ENCODE data around the gene MPHOSPH10. TPM values are rescaled to one million over a fixed set of nuclear protein-coding genes. Genes with fewer than 3 reads are reported as not detected.
A peak's percentile ranks its signal among the peaks of the same experiment; 100 is the strongest.

The MPHOSPH10 gene
- total RNA-seq, 1 donor from 2014 or later: 61.4 TPM

DNA sequence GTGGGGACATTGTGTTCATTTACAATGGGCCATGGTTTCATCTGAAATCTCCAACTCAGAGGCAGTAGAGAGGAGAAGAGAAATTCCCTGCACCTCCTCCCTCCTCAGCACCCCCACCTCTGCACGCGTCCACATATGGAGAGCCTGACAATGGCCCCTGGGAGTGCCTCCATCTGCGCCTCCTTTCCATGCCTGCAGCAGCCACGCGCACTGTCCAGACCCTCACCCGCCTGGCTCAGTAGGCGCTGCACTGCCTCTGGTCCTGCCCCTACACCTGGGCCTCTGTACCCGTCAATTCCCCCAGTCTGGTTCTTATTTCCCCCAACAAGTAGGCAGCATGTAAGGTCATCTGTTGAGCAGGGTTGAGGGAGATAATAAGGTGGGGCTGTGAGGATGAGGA, 23.8 kb downstream of the MPHOSPH10 start:
- H3K27ac Mint-ChIP-seq (ENCODE audit: unreplicated experiment): peak overlapping the region; percentile 97
- H3K4me1 Mint-ChIP-seq (ENCODE audit: low read depth, unreplicated experiment): peaks cover 54% of the 10 kb centered on the region
- H3K4me3 Mint-ChIP-seq (ENCODE audit: unreplicated experiment): peak overlapping the region; percentile 55
- peaks cover 18% of the 10 kb centered on the region for H3K27me3 Mint-ChIP-seq (ENCODE audit: unreplicated experiment)
- peaks cover 27% of the 10 kb centered on the region for H3K9me3 Mint-ChIP-seq (ENCODE audit: unreplicated experiment)
- H3K36me3 Mint-ChIP-seq (ENCODE audit: unreplicated experiment): no peaks in the 10 kb centered on the region
- TF ChIP-seq, protein P1, sequence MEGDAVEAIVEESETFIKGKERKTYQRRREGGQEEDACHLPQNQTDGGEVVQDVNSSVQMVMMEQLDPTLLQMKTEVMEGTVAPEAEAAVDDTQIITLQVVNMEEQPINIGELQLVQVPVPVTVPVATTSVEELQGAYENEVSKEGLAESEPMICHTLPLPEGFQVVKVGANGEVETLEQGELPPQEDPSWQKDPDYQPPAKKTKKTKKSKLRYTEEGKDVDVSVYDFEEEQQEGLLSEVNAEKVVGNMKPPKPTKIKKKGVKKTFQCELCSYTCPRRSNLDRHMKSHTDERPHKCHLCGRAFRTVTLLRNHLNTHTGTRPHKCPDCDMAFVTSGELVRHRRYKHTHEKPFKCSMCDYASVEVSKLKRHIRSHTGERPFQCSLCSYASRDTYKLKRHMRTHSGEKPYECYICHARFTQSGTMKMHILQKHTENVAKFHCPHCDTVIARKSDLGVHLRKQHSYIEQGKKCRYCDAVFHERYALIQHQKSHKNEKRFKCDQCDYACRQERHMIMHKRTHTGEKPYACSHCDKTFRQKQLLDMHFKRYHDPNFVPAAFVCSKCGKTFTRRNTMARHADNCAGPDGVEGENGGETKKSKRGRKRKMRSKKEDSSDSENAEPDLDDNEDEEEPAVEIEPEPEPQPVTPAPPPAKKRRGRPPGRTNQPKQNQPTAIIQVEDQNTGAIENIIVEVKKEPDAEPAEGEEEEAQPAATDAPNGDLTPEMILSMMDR (IDR thresholded peaks at IDR 0.05; ENCODE audit: partially characterized antibody, unreplicated experiment): no peak
- DNase-seq: peak; percentile 41

DNA sequence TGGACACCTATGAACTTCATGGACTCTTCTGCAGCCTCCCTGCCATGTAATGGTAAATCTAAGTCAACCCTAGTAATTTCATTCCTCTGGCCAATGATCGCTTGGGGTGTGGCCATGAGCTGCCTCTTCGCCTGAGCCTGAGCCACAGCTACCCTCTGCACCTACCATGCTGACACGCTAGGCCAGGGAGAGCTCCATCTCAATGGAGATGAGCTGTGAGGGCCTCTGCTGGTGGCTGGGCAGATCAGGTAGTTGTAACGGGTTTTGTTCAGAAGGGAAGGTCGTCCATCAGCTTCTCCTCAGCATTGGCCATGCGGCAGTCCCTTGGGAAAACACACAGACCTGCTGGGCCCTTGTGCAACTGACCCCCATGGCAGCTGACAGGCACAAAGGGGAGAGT, 24.4 kb downstream of the MPHOSPH10 start:
- DNase-seq: peak; percentile 28
- no peaks in the 10 kb centered on the region for H3K36me3 Mint-ChIP-seq (ENCODE audit: unreplicated experiment)

GRCh38 chr2:71155846-71156245, 25.4 kb downstream of the MPHOSPH10 start:
- peak overlapping the region; percentile 95 for H3K27ac Mint-ChIP-seq (ENCODE audit: unreplicated experiment)
- H3K4me1 Mint-ChIP-seq (ENCODE audit: low read depth, unreplicated experiment): peaks cover 60% of the 10 kb centered on the region
- no peak for DNase-seq

More for the DNA sequence above, 24.4 kb downstream of the MPHOSPH10 start:
- Mint-ChIP-seq H3K27ac (ENCODE audit: unreplicated experiment) (peak overlapping the region; percentile 97), H3K27me3 (ENCODE audit: unreplicated experiment) (peaks cover 22% of the 10 kb centered on the region), H3K4me3 (ENCODE audit: unreplicated experiment) (peak overlapping the region; percentile 67), H3K9me3 (ENCODE audit: unreplicated experiment) (peaks cover 27% of the 10 kb centered on the region), H3K4me1 (ENCODE audit: low read depth, unreplicated experiment) (peaks cover 59% of the 10 kb centered on the region)
- TF ChIP-seq, protein P1 (IDR thresholded peaks at IDR 0.05; ENCODE audit: partially characterized antibody, unreplicated experiment): no peak

GRCh38 chr2:71156573-71156972, 26.1 kb downstream of the MPHOSPH10 start:
- no peaks in the 10 kb centered on the region for H3K36me3 Mint-ChIP-seq (ENCODE audit: unreplicated experiment)
- H3K4me1 Mint-ChIP-seq (ENCODE audit: low read depth, unreplicated experiment): peaks cover 60% of the 10 kb centered on the region
- peak; percentile 84 for DNase-seq
- peak overlapping the region; percentile 93 for H3K4me3 Mint-ChIP-seq (ENCODE audit: unreplicated experiment)
- H3K27ac Mint-ChIP-seq (ENCODE audit: unreplicated experiment): peak overlapping the region; percentile 95
- H3K27me3 Mint-ChIP-seq (ENCODE audit: unreplicated experiment): peaks cover 24% of the 10 kb centered on the region
- TF ChIP-seq, protein P1 (IDR thresholded peaks at IDR 0.05; ENCODE audit: partially characterized antibody, unreplicated experiment): no peak
- H3K9me3 Mint-ChIP-seq (ENCODE audit: unreplicated experiment): peaks cover 29% of the 10 kb centered on the region

More at GRCh38 chr2:71155846-71156245, 25.4 kb downstream of the MPHOSPH10 start:
- peaks cover 24% of the 10 kb centered on the region for H3K27me3 Mint-ChIP-seq (ENCODE audit: unreplicated experiment)
- H3K9me3 Mint-ChIP-seq (ENCODE audit: unreplicated experiment): peaks cover 29% of the 10 kb centered on the region
- H3K4me3 Mint-ChIP-seq (ENCODE audit: unreplicated experiment): peak overlapping the region; percentile 31
- no peaks in the 10 kb centered on the region for H3K36me3 Mint-ChIP-seq (ENCODE audit: unreplicated experiment)
- TF ChIP-seq, protein P1 (IDR thresholded peaks at IDR 0.05; ENCODE audit: partially characterized antibody, unreplicated experiment): no peak

GRCh38 chr2:71157124-71157793, 26.8 kb downstream of the MPHOSPH10 start:
- Mint-ChIP-seq H3K27me3 (ENCODE audit: unreplicated experiment) (peaks cover 24% of the 10 kb centered on the region), H3K36me3 (ENCODE audit: unreplicated experiment) (no peaks in the 10 kb centered on the region), H3K4me3 (ENCODE audit: unreplicated experiment) (peak overlapping the region; percentile 93), H3K27ac (ENCODE audit: unreplicated experiment) (peak overlapping the region; percentile 95), H3K4me1 (ENCODE audit: low read depth, unreplicated experiment) (peaks cover 60% of the 10 kb centered on the region), H3K9me3 (ENCODE audit: unreplicated experiment) (peaks cover 29% of the 10 kb centered on the region)
- DNase-seq: peak; percentile 88
- TF ChIP-seq, protein P1 (IDR thresholded peaks at IDR 0.05; ENCODE audit: partially characterized antibody, unreplicated experiment): peak; percentile 89

Measured in glutamatergic neuron (in vitro differentiated cells).